GM12878 (cell line): ENCODE measurements around the gene RFWD3. TPM values are rescaled to one million over a fixed set of nuclear protein-coding genes. Genes with fewer than 3 reads are reported as not detected.

Experiments used
- ATAC-seq: fragments of 200-7000 bp; cut with Tn5 transposase; 3 replicates; pipeline ENCODE4 v1.9.1; 2020; ENCODE audit warnings: mild to moderate bottlenecking, moderate library complexity
- BruUV-seq: library from RNA; stranded (reverse); fragments of 400-500 nt; replicated peaks from 2 replicates; lab custom pipeline; 2021; lab: Mats Ljungman, UMichigan
- CTCF ChIA-PET: fragments of 300-600 bp; sonication (Branson Sonifier 250); formaldehyde crosslinking; extraction: SDS; loops from one replicate; lab custom pipeline; 2021; ENCODE audit warnings: inconsistent platforms; lab: Yijun Ruan, JAX
- POLR2A ChIA-PET: fragments of 350-600 bp; formaldehyde crosslinking; extraction: SDS; loops from one replicate; lab custom pipeline; 2021; ENCODE audit warnings: inconsistent platforms; lab: Charles Lee
- RAD21 ChIA-PET: fragments of 300-600 bp; sonication (Branson Sonifier 250); formaldehyde crosslinking; loops from one replicate; lab custom pipeline; 2023; ENCODE audit warnings: antibody characterized with exemption; ENCODE audit not compliant: unreplicated experiment; lab: Charles Lee
- SMC1A ChIA-PET: fragments of 300-600 bp; sonication (Branson Sonifier 250); formaldehyde crosslinking; loops from one replicate; lab custom pipeline; 2023; ENCODE audit not compliant: unreplicated experiment, uncharacterized antibody; lab: Charles Lee
- DNase-seq: peaks from one replicate; pipeline ENCODE4 v3.0.0-alpha.2; 2011; ENCODE audit warnings: low read depth, low spot score
- FAIRE-seq: peaks from 3 replicates; lab custom pipeline; 2011; peaks lifted over from hg19 to GRCh38; lab: Jason Lieb, UNC
- H2AFZ ChIP-seq: 2 replicates; pipeline ENCODE4 v1.6.0; 2011; ENCODE audit warnings: low read depth, low read length, control low read depth; ENCODE audit not compliant: control insufficient read depth
- H3K27ac ChIP-seq: 2 replicates; pipeline ENCODE4 v1.5.1; 2011; ENCODE audit warnings: control low read depth; ENCODE audit not compliant: control insufficient read depth, insufficient read depth
- H3K27me3 ChIP-seq, 2 experiments: replicated peaks in 1 of 2; 2 replicates each; pipeline versions ENCODE4 v1.6.0 to v1.6.1; 2011; ENCODE audit warnings: low read length in 1 of 2; ENCODE audit not compliant: control insufficient read depth in 2 of 2, insufficient read depth in 2 of 2
- H3K36me3 ChIP-seq, 2 experiments: 2 replicates each; pipeline ENCODE4 v1.5.1; 2011; ENCODE audit warnings: low read length in 1 of 2; ENCODE audit not compliant: control insufficient read depth in 2 of 2, insufficient read depth in 2 of 2
- H3K4me1 ChIP-seq: 2 replicates; pipeline ENCODE4 v1.6.1; 2011; ENCODE audit warnings: mild to moderate bottlenecking, low read length, moderate library complexity, mixed read lengths; ENCODE audit not compliant: control insufficient read depth, insufficient read depth
- H3K4me2 ChIP-seq: 2 replicates; pipeline ENCODE4 v1.6.0; 2011; ENCODE audit warnings: control low read depth; ENCODE audit not compliant: control insufficient read depth, insufficient read depth
- H3K4me3 ChIP-seq: fragments of 200-600 bp; sonication (generic); 2 replicates; pipeline ENCODE4 v1.5.1; 2016
- H3K79me2 ChIP-seq: 2 replicates; pipeline ENCODE4 v1.6.0; 2011; ENCODE audit warnings: low read length; ENCODE audit not compliant: control insufficient read depth, insufficient read depth
- H3K9ac ChIP-seq: 2 replicates; pipeline ENCODE4 v1.8.0; 2011; ENCODE audit warnings: low read length, control low read depth, mixed read lengths; ENCODE audit not compliant: control insufficient read depth, insufficient read depth
- H3K9me3 ChIP-seq: replicated peaks from 3 replicates; pipeline ENCODE4 v1.5.1; 2011; ENCODE audit warnings: mild to moderate bottlenecking, low read length; ENCODE audit not compliant: control insufficient read depth, insufficient read depth
- H4K20me1 ChIP-seq: 2 replicates; pipeline ENCODE4 v1.6.0; 2011; ENCODE audit not compliant: control insufficient read depth, insufficient read depth
- E2F8 ChIP-seq: fragments of 450-650 bp; IDR thresholded peaks from 2 replicates; pipeline ENCODE4 v1.6.1; 2018; ENCODE audit warnings: mild to moderate bottlenecking, low read depth, moderate library complexity; ENCODE audit not compliant: partially characterized antibody
- LARP7 ChIP-seq: fragments of 450-650 bp; IDR thresholded peaks from 2 replicates; pipeline ENCODE4 v1.6.1; 2017; ENCODE audit warnings: mild to moderate bottlenecking
- NFXL1 ChIP-seq: fragments of 450-650 bp; IDR thresholded peaks from 2 replicates; pipeline ENCODE4 v1.6.1; 2017; ENCODE audit warnings: antibody characterized with exemption, mild to moderate bottlenecking, borderline replicate concordance
- NR2F1 ChIP-seq: fragments of 450-650 bp; conservative IDR thresholded peaks from 2 replicates; pipeline ENCODE4 v1.6.1; 2017; ENCODE audit warnings: mild to moderate bottlenecking
- RELA ChIP-seq: fragments of 450-650 bp; IDR thresholded peaks from 2 replicates; pipeline ENCODE4 v1.8.0; 2014; ENCODE audit warnings: borderline replicate concordance; ENCODE audit not compliant: partially characterized antibody
- USF1 ChIP-seq: IDR thresholded peaks from 2 replicates; pipeline ENCODE4 v1.6.1; 2011; ENCODE audit warnings: borderline replicate concordance, low read depth, mild to moderate bottlenecking, moderate library complexity, mixed read lengths, low read length; ENCODE audit not compliant: insufficient read depth; ENCODE audit errors: extremely low read length
- WGBS: methylation state at CpG from one replicate; pipeline ENCODE4 v1.1.6; 2016; ENCODE audit warnings: low lambda C conversion rate; ENCODE audit not compliant: insufficient replicate concordance, insufficient coverage; ENCODE audit errors: missing lambda C conversion rate; 5-methylcytosine and 5-hydroxymethylcytosine counted together
- in situ Hi-C: fragments of 300-500 bp; cut with MboI; formaldehyde crosslinking; loops from 9 replicates; pipeline ENCODE4 v1.14.3; 2018; ENCODE audit warnings: mixed read lengths
- intact Hi-C: fragments of 100-400 bp; cut with micrococcal nuclease; formaldehyde crosslinking; loops from one replicate; pipeline ENCODE4 v1.14.2; 2022; ENCODE audit not compliant: unreplicated experiment
- polyA plus RNA-seq, 11 experiments: library from polyadenylated mRNA; depleted of rRNA in 4 of 11; unstranded in 6 of 11; stranded (reverse) in 5 of 11; fragments of >200 nt; fragmentation: Nextera tagmentation in 4 of 11; fragmentation: Illumina TruSeq in 1 of 11; extraction: Ambion mirVana in 4 of 11; extraction: Trizol in 1 of 11; gene quantifications; 1 replicate in 1 of 11; 2 replicates in 10 of 11; pipeline versions ENCODE4 v1.2.1 to v1.2.3, GENCODE V29; 2011 to 2016; ENCODE audit warnings: inconsistent platforms in 2 of 11, missing spikeins in 2 of 11, low read depth in 1 of 11
- total RNA-seq, 4 experiments: library from RNA; depleted of rRNA in 3 of 4; stranded (reverse); fragments of >200 nt in 3 of 4; fragmentation: Illumina TruSeq in 1 of 4; extraction: Trizol in 1 of 4; gene quantifications; 2 replicates each; pipeline versions ENCODE4 v1.2.1 to v1.2.3, GENCODE V29; 2013 to 2021

RFWD3 gene
- total and polyA plus RNA-seq, 10 of the 15 experiments (the other 5 are each of a cell fraction or from before 2014, with no cell fraction given): 10.7 to 78.5 (median 51.2) TPM

- no peak for DNase-seq
- in situ Hi-C loops: no loop called here
Observed at GRCh38 chr16:74607962-74608356, 58.7 kb downstream of the RFWD3 start.

GRCh38 chr16:74607310-74607961, 59.2 kb downstream of the RFWD3 start:
- no peaks in the 10 kb centered on the region for H3K36me3 ChIP-seq
- peaks cover 42% of the 10 kb centered on the region for H3K79me2 ChIP-seq
- intact Hi-C loops (loop anchor here (10.0 kb wide), 1 partner anchor 113 kb away; no protein-coding TSS in a partner anchor), in situ Hi-C loops (no loop called here)
- peak overlapping the region; percentile 99 for H2AFZ ChIP-seq
- H3K9ac ChIP-seq: peak overlapping the region; percentile 94
- ChIA-PET POLR2A (interaction anchor here (0.6 to 2.2 kb wide), 9 partner anchors 9 to 309 kb away, joined by 3 to 8 read pairs (median 3); no protein-coding TSS in a partner anchor), RAD21 (interaction anchor here (0.7 to 1.2 kb wide), 4 partner anchors 18 to 92 kb away, joined by 3 to 4 read pairs (median 3); no protein-coding TSS in a partner anchor), SMC1A (interaction anchor here (0.6 to 2.9 kb wide), 9 partner anchors 10 to 876 kb away, joined by 3 to 21 read pairs (median 3); no protein-coding TSS in a partner anchor), CTCF (interaction anchor here (1.0 to 1.7 kb wide), 3 partner anchors 15 to 46 kb away, joined by 4 to 6 read pairs (median 4); no protein-coding TSS in a partner anchor)
- TSS peak; percentile 87 for BruUV-seq
- ATAC-seq: peak; percentile 25
- no peaks in the 10 kb centered on the region for H3K9me3 ChIP-seq
- peak overlapping the region; percentile 83 for H3K27ac ChIP-seq
- H3K4me2 ChIP-seq: peak overlapping the region; percentile 98
- no peaks in the 10 kb centered on the region for H3K27me3 ChIP-seq
- H4K20me1 ChIP-seq: no peaks in the 10 kb centered on the region; the same call in 1 of the 2 replicates
- DNase-seq: no peak
- no peak for FAIRE-seq
- WGBS: 24% methylated on average over 14 of the region's 14 CpGs
- no peaks in the 10 kb centered on the region for H3K4me1 ChIP-seq
- peak overlapping the region; percentile 93 for H3K4me3 ChIP-seq
- TF ChIP-seq LARP7 (no peak), USF1 (no peak), RELA (peak; percentile 19), E2F8 (no peak)

More at GRCh38 chr16:74607962-74608356, 58.7 kb downstream of the RFWD3 start:
- H3K9me3 ChIP-seq: no peaks in the 10 kb centered on the region
- H3K27ac ChIP-seq: no peak overlapping the region
- peak overlapping the region; percentile 99; the same call in 1 of the 2 replicates for H2AFZ ChIP-seq
- H3K79me2 ChIP-seq: peaks cover 39% of the 10 kb centered on the region
- no peak for FAIRE-seq
- no peaks in the 10 kb centered on the region for H3K4me1 ChIP-seq
- peak overlapping the region; percentile 98; the same call in 1 of the 2 replicates for H3K4me2 ChIP-seq
- H3K9ac ChIP-seq: no peak overlapping the region
- TF ChIP-seq NR2F1: no peak
- no peak for TF ChIP-seq NFXL1
- ChIA-PET RAD21 (no interaction called here), SMC1A (interaction anchor here (0.9 to 1.6 kb wide), 6 partner anchors 9 to 104 kb away, joined by 3 to 5 read pairs (median 4); no protein-coding TSS in a partner anchor), CTCF (interaction anchor here (1.0 to 1.7 kb wide), 3 partner anchors 14 to 47 kb away, joined by 4 to 6 read pairs (median 4); no protein-coding TSS in a partner anchor), POLR2A (interaction anchor here (0.6 to 0.7 kb wide), 2 partner anchors 226 to 310 kb away, joined by 3 read pairs; no protein-coding TSS in a partner anchor)
- BruUV-seq: no TSS peak
- ATAC-seq: no peak
- no peaks in the 10 kb centered on the region; the same call in 1 of the 2 replicates for H4K20me1 ChIP-seq
- H3K36me3 ChIP-seq: no peaks in the 10 kb centered on the region
- no peaks in the 10 kb centered on the region for H3K27me3 ChIP-seq
- no peak overlapping the region for H3K4me3 ChIP-seq
- intact Hi-C loops: loop anchor here (10.0 kb wide), 1 partner anchor 113 kb away; no protein-coding TSS in a partner anchor
- WGBS: 83% methylated on average over 6 of the region's 6 CpGs
